NCI-H748 treated with DMSO at 0.1 percent for 48 hours (cell line): ENCODE measurements around the gene ADAMTS5.

Source experiments
- DNase-seq: peaks from one replicate; lab custom pipeline; 2025; lab: John Stamatoyannopoulos, UW

Gene ADAMTS5

DNA sequence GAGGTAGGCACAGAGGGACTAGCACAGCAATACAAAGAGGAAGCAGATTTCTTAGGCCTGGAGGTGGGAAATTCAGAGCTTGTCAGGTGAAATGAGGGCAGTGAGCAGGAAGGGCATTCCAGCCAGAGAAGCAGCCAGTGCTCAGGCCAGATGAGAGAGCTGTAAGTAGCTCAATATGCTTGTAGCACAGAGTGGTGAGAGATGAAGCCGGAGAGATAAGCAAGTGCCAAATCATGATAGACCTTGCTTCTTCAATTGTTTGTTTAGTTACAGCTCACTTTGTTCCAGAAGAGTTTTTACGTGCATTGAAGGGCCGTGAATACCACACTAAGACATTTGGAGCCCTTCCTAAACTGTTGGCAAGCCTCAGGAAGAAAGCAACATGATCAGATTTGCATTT is 79.6 kb downstream of the ADAMTS5 start:
- DNase-seq, result no peak

DNA sequence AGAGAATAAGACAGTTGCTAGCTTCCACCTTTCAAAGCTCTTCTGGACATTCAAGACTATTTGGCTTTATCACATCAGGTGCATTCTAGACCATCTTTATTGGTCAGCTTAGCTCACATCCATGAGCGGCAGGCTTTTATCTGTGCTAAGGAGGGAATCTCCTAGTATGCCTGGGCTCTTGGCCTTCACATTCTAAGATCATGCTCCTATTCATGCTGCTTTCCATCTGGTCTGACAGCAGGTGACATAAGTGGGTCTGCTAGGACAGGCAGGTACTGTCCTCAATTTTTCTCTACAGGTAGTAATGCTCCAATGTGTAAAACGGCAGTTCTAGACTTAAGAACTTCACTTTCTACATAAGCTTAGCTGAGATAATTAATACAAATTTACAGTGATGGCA is 82.5 kb downstream of the ADAMTS5 start:
- no peak for DNase-seq

- no peak for DNase-seq
Measured at GRCh38 chr21:26883768-26884167, 83.1 kb downstream of the ADAMTS5 start.

DNA sequence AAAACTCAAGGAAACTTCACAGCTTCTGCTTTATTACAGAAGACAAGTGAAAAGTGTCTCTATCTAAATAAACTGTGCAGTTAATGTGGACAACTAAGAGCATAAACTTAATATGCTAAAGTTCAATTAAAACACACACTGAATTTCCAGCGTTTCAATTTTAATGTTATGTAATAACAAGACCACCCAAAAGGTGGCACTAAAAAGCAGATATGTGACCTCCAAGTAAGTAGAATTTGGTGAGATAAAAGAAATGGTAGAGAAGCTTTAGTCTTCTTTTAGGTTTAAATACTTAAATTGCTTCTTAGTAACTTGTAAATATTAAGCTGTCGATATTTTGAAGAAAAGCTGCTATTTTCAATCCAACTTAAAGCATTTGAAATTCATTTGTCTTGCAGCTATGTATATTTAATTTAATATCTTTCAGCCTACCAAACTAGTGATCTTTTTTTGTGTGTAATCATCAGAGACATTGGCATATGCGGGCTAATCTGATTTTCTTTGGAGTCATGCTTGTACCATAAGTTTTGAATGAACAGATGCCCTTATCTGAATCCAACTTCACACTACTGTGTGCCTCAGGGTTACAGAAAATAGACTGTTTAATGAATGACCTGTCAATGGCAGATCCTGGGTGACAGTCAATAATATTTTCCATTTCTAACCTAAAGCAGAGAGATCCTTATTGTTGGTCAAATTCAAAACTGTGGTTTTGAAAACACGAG is 85.2 kb downstream of the ADAMTS5 start:
- DNase-seq, result no peak

DNA sequence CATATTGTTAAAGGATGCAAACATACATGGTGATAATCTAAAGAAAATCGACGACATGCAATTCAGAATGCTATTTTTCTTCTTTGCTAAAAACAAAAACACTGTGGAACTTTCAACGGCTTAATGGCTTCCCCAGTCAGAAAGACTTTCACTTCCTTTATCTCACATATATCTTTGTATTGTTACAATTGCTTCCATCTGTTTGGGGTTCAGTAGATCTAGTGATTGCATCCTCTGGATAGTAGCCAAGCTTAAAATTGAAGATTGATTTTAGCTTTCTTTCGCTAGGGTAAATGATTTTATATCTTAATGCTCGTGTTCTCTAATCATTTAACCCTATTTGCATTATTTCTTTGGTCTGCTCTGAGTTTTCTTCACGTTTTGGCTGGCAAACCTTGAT is 89.9 kb downstream of the ADAMTS5 start:
- no peak for DNase-seq

- DNase-seq, result no peak
Measured at GRCh38 chr21:26874347-26874746, 92.5 kb downstream of the ADAMTS5 start.
